NCI-H226 (cell line): ENCODE data around the gene PPFIBP2.

Experiments used
- DNase-seq: peaks from one replicate; pipeline ENCODE4 v3.0.0-alpha.2; 2015

PPFIBP2 gene

GRCh38 chr11:7581021-7581590, 67.3 kb downstream of the PPFIBP2 start:
- DNase-seq: no peak

- DNase-seq: no peak
Measured at GRCh38 chr11:7582338-7582985, 68.7 kb downstream of the PPFIBP2 start.

- no peak for DNase-seq
Measured at GRCh38 chr11:7583248-7583647, 69.4 kb downstream of the PPFIBP2 start.

- no peak for DNase-seq
Measured at GRCh38 chr11:7584910-7585309, 71.1 kb downstream of the PPFIBP2 start.

GRCh38 chr11:7585816-7586215, 72.0 kb downstream of the PPFIBP2 start:
- no peak for DNase-seq

- DNase-seq: no peak
Measured at GRCh38 chr11:7586376-7586775, 72.6 kb downstream of the PPFIBP2 start.

- no peak for DNase-seq
Measured at GRCh38 chr11:7587712-7588111, 73.9 kb downstream of the PPFIBP2 start.

GRCh38 chr11:7589861-7590260, 76.1 kb downstream of the PPFIBP2 start:
- no peak for DNase-seq

GRCh38 chr11:7590529-7590928, 76.7 kb downstream of the PPFIBP2 start:
- DNase-seq: no peak

- no peak for DNase-seq
Measured at GRCh38 chr11:7591107-7591894, 77.5 kb downstream of the PPFIBP2 start.

GRCh38 chr11:7591987-7592386, 78.2 kb downstream of the PPFIBP2 start:
- DNase-seq: no peak

GRCh38 chr11:7592711-7593110, 78.9 kb downstream of the PPFIBP2 start:
- peak; percentile 33 for DNase-seq

- no peak for DNase-seq
Measured at GRCh38 chr11:7593481-7593880, 79.7 kb downstream of the PPFIBP2 start.

- no peak for DNase-seq
Measured at GRCh38 chr11:7595016-7595866, 81.4 kb downstream of the PPFIBP2 start.

GRCh38 chr11:7595951-7596350, 82.2 kb downstream of the PPFIBP2 start:
- no peak for DNase-seq

GRCh38 chr11:7596975-7597391, 83.2 kb downstream of the PPFIBP2 start:
- no peak for DNase-seq

- no peak for DNase-seq
Measured at GRCh38 chr11:7597620-7598019, 83.8 kb downstream of the PPFIBP2 start.

GRCh38 chr11:7599209-7599608, 85.4 kb downstream of the PPFIBP2 start:
- no peak for DNase-seq

GRCh38 chr11:7600205-7600775, 86.5 kb downstream of the PPFIBP2 start:
- DNase-seq: peak; percentile 96

- no peak for DNase-seq
Measured at GRCh38 chr11:7603031-7603781, 89.4 kb downstream of the PPFIBP2 start.

- DNase-seq: peak; percentile 88
Measured at GRCh38 chr11:7604331-7604955, 90.6 kb downstream of the PPFIBP2 start.
